GM23338 (cell line): ENCODE data around the gene DMWD.

ENCODE experiments used
- CREB1 ChIP-seq: fragments of 250-450 bp; sonication (Bioruptor Pico); IDR thresholded peaks from 2 replicates; pipeline ENCODE4 v1.5.0; 2020; ENCODE audit warnings: low read depth, mild to moderate bottlenecking, moderate library complexity
- EZH2 ChIP-seq: fragments of 200-600 bp; sonication (generic); IDR thresholded peaks from one replicate; pipeline ENCODE4 v1.8.0; 2017; ENCODE audit warnings: antibody characterized with exemption, mild to moderate bottlenecking, low read depth; ENCODE audit not compliant: unreplicated experiment
- EZH2phosphoT487 ChIP-seq: fragments of 200-600 bp; sonication (generic); IDR thresholded peaks from one replicate; pipeline ENCODE4 v1.8.1; 2018; ENCODE audit warnings: antibody characterized with exemption; ENCODE audit not compliant: unreplicated experiment
- JUNB ChIP-seq: IDR thresholded peaks from one replicate; pipeline ENCODE4 v1.6.1; 2016; ENCODE audit warnings: antibody characterized with exemption; ENCODE audit not compliant: unreplicated experiment
- POLR2AphosphoS5 ChIP-seq: IDR thresholded peaks from 2 replicates; pipeline ENCODE4 v1.6.1; 2016; ENCODE audit warnings: antibody characterized with exemption, low read depth
- ZNF331 ChIP-seq: fragments of 250-450 bp; sonication (Bioruptor Pico); IDR thresholded peaks from 2 replicates; pipeline ENCODE4 v1.5.0; 2020; ENCODE audit warnings: low read depth, mild to moderate bottlenecking, moderate library complexity
- TF ChIP-seq, protein P1 (sequence below), 2 experiments: fragments of 200-600 bp in 1 of 2; sonication (generic) in 1 of 2; conservative IDR thresholded peaks; 2 replicates each; pipeline versions ENCODE4 v1.5.1 to v1.6.1; 2016 to 2017; ENCODE audit warnings: antibody characterized with exemption in 2 of 2, low read depth in 2 of 2, mild to moderate bottlenecking in 2 of 2, moderate library complexity in 1 of 2
- TF ChIP-seq, protein P2 (sequence below): IDR thresholded peaks from 2 replicates; pipeline ENCODE4 v1.6.1; 2016; ENCODE audit warnings: antibody characterized with exemption
- TF ChIP-seq, protein P3 (sequence below): IDR thresholded peaks from one replicate; pipeline ENCODE4 v1.6.1; 2018; ENCODE audit warnings: antibody characterized with exemption; ENCODE audit not compliant: unreplicated experiment
- TF ChIP-seq, protein P4 (sequence below): fragments of 250-450 bp; sonication (Bioruptor Pico); IDR thresholded peaks from 2 replicates; pipeline ENCODE4 v1.5.0; 2020; ENCODE audit warnings: mild to moderate bottlenecking, moderate library complexity

DNA sequence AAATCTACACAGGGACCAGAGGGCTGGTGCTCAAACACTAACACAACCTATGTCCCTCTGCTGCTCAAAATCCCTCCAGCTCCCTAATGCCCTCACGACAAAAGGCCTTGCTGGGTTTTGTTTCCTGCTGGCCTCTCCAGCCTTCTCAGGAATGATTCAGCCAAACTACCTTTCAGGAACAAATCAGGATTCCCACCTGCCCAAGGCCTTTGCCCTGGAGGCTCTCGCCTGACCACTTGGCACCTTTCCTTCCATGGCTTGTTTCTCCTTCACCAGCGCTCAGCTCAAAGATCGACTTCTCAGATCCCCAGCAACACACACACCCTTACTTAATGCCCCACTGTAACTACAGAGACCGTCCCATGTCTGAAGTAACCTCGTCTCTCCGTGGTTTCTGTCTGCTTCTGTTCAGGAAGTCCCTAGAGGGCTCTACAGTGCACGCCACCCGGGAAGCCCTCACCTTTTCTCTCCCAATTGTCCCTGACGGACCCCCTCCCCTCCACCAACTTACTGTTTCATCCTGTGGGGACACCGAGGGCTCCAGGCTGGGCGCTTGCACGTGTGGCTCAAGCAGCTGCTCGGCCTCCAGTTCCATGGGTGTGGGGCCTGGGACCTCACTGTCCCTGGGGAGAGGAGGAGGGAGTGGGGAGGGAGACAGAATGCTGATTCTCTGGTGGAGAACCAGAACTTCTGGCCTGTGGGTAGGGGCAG is 20.4 kb downstream of the DMWD start:
- TF ChIP-seq, protein P1, sequence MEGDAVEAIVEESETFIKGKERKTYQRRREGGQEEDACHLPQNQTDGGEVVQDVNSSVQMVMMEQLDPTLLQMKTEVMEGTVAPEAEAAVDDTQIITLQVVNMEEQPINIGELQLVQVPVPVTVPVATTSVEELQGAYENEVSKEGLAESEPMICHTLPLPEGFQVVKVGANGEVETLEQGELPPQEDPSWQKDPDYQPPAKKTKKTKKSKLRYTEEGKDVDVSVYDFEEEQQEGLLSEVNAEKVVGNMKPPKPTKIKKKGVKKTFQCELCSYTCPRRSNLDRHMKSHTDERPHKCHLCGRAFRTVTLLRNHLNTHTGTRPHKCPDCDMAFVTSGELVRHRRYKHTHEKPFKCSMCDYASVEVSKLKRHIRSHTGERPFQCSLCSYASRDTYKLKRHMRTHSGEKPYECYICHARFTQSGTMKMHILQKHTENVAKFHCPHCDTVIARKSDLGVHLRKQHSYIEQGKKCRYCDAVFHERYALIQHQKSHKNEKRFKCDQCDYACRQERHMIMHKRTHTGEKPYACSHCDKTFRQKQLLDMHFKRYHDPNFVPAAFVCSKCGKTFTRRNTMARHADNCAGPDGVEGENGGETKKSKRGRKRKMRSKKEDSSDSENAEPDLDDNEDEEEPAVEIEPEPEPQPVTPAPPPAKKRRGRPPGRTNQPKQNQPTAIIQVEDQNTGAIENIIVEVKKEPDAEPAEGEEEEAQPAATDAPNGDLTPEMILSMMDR (conservative IDR thresholded peaks at IDR 0.05; ENCODE audit: low read depth in 2 of 2) = no peak
- TF ChIP-seq JUNB = no peak
- TF ChIP-seq POLR2AphosphoS5 = 0 out of 2 replicates have a peak, but pooled peaks have one; percentile 11
- TF ChIP-seq CREB1 (CRISPR knock-in tag) = no peak
- no peak for TF ChIP-seq EZH2
- no peak for TF ChIP-seq EZH2phosphoT487
- TF ChIP-seq, protein P2, sequence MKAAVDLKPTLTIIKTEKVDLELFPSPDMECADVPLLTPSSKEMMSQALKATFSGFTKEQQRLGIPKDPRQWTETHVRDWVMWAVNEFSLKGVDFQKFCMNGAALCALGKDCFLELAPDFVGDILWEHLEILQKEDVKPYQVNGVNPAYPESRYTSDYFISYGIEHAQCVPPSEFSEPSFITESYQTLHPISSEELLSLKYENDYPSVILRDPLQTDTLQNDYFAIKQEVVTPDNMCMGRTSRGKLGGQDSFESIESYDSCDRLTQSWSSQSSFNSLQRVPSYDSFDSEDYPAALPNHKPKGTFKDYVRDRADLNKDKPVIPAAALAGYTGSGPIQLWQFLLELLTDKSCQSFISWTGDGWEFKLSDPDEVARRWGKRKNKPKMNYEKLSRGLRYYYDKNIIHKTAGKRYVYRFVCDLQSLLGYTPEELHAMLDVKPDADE = no peak
- TF ChIP-seq, protein P3, sequence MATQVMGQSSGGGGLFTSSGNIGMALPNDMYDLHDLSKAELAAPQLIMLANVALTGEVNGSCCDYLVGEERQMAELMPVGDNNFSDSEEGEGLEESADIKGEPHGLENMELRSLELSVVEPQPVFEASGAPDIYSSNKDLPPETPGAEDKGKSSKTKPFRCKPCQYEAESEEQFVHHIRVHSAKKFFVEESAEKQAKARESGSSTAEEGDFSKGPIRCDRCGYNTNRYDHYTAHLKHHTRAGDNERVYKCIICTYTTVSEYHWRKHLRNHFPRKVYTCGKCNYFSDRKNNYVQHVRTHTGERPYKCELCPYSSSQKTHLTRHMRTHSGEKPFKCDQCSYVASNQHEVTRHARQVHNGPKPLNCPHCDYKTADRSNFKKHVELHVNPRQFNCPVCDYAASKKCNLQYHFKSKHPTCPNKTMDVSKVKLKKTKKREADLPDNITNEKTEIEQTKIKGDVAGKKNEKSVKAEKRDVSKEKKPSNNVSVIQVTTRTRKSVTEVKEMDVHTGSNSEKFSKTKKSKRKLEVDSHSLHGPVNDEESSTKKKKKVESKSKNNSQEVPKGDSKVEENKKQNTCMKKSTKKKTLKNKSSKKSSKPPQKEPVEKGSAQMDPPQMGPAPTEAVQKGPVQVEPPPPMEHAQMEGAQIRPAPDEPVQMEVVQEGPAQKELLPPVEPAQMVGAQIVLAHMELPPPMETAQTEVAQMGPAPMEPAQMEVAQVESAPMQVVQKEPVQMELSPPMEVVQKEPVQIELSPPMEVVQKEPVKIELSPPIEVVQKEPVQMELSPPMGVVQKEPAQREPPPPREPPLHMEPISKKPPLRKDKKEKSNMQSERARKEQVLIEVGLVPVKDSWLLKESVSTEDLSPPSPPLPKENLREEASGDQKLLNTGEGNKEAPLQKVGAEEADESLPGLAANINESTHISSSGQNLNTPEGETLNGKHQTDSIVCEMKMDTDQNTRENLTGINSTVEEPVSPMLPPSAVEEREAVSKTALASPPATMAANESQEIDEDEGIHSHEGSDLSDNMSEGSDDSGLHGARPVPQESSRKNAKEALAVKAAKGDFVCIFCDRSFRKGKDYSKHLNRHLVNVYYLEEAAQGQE = no peak
- TF ChIP-seq ZNF331 (CRISPR knock-in tag) = no peak
- TF ChIP-seq, protein P4, sequence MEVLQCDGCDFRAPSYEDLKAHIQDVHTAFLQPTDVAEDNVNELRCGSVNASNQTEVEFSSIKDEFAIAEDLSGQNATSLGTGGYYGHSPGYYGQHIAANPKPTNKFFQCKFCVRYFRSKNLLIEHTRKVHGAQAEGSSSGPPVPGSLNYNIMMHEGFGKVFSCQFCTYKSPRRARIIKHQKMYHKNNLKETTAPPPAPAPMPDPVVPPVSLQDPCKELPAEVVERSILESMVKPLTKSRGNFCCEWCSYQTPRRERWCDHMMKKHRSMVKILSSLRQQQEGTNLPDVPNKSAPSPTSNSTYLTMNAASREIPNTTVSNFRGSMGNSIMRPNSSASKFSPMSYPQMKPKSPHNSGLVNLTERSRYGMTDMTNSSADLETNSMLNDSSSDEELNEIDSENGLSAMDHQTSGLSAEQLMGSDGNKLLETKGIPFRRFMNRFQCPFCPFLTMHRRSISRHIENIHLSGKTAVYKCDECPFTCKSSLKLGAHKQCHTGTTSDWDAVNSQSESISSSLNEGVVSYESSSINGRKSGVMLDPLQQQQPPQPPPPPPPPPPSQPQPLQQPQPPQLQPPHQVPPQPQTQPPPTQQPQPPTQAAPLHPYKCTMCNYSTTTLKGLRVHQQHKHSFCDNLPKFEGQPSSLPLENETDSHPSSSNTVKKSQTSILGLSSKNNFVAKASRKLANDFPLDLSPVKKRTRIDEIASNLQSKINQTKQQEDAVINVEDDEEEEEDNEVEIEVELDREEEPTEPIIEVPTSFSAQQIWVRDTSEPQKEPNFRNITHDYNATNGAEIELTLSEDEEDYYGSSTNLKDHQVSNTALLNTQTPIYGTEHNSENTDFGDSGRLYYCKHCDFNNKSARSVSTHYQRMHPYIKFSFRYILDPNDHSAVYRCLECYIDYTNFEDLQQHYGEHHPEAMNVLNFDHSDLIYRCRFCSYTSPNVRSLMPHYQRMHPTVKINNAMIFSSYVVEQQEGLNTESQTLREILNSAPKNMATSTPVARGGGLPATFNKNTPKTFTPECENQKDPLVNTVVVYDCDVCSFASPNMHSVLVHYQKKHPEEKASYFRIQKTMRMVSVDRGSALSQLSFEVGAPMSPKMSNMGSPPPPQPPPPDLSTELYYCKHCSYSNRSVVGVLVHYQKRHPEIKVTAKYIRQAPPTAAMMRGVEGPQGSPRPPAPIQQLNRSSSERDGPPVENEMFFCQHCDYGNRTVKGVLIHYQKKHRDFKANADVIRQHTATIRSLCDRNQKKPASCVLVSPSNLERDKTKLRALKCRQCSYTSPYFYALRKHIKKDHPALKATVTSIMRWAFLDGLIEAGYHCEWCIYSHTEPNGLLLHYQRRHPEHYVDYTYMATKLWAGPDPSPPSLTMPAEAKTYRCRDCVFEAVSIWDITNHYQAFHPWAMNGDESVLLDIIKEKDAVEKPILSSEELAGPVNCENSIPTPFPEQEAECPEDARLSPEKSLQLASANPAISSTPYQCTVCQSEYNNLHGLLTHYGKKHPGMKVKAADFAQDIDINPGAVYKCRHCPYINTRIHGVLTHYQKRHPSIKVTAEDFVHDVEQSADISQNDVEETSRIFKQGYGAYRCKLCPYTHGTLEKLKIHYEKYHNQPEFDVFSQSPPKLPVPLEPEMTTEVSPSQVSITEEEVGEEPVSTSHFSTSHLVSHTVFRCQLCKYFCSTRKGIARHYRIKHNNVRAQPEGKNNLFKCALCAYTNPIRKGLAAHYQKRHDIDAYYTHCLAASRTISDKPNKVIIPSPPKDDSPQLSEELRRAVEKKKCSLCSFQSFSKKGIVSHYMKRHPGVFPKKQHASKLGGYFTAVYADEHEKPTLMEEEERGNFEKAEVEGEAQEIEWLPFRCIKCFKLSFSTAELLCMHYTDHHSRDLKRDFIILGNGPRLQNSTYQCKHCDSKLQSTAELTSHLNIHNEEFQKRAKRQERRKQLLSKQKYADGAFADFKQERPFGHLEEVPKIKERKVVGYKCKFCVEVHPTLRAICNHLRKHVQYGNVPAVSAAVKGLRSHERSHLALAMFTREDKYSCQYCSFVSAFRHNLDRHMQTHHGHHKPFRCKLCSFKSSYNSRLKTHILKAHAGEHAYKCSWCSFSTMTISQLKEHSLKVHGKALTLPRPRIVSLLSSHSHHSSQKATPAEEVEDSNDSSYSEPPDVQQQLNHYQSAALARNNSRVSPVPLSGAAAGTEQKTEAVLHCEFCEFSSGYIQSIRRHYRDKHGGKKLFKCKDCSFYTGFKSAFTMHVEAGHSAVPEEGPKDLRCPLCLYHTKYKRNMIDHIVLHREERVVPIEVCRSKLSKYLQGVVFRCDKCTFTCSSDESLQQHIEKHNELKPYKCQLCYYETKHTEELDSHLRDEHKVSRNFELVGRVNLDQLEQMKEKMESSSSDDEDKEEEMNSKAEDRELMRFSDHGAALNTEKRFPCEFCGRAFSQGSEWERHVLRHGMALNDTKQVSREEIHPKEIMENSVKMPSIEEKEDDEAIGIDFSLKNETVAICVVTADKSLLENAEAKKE (CRISPR knock-in tag) = no peak
